T1000 (cell line): ENCODE results near the gene BMP2.

ENCODE experiments used
- DNase-seq: peaks from one replicate; lab custom pipeline; 2025; ENCODE audit warnings: mixed read lengths; lab: John Stamatoyannopoulos, UW

Gene BMP2

GRCh38 chr20:6768228-6769140, 998 bp downstream of the BMP2 start:
- DNase-seq, result no peak

- DNase-seq, result peak; percentile 44
Observed at GRCh38 chr20:6769903-6770785, 2.7 kb downstream of the BMP2 start.

- no peak for DNase-seq
Observed at GRCh38 chr20:6770786-6771100, 3.3 kb downstream of the BMP2 start.

- DNase-seq, result no peak
Observed at GRCh38 chr20:6780433-6781190, 13.1 kb downstream of the BMP2 start.

GRCh38 chr20:6783752-6784151, 16.3 kb downstream of the BMP2 start:
- no peak for DNase-seq

GRCh38 chr20:6784210-6784631, 16.7 kb downstream of the BMP2 start:
- DNase-seq, result no peak

- no peak for DNase-seq
Observed at GRCh38 chr20:6784767-6785166, 17.3 kb downstream of the BMP2 start.

- DNase-seq, result no peak
Observed at GRCh38 chr20:6786548-6786947, 19.1 kb downstream of the BMP2 start.

GRCh38 chr20:6792789-6793188, 25.3 kb downstream of the BMP2 start:
- no peak for DNase-seq

GRCh38 chr20:6802227-6802626, 34.7 kb downstream of the BMP2 start:
- no peak for DNase-seq

GRCh38 chr20:6806275-6806674, 38.8 kb downstream of the BMP2 start:
- DNase-seq, result no peak

- DNase-seq, result no peak
Observed at GRCh38 chr20:6811262-6812035, 44.0 kb downstream of the BMP2 start.

GRCh38 chr20:6812530-6812929, 45.0 kb downstream of the BMP2 start:
- DNase-seq, result no peak

GRCh38 chr20:6814945-6815344, 47.5 kb downstream of the BMP2 start:
- DNase-seq, result no peak

- DNase-seq, result no peak
Observed at GRCh38 chr20:6818033-6818808, 50.7 kb downstream of the BMP2 start.

- DNase-seq, result no peak
Observed at GRCh38 chr20:6819599-6819998, 52.1 kb downstream of the BMP2 start.

GRCh38 chr20:6824401-6824800, 56.9 kb downstream of the BMP2 start:
- no peak for DNase-seq

GRCh38 chr20:6827472-6827871, 60.0 kb downstream of the BMP2 start:
- DNase-seq, result no peak

- peak; percentile 23 for DNase-seq
Observed at GRCh38 chr20:6828794-6829423, 61.4 kb downstream of the BMP2 start.

- DNase-seq, result no peak
Observed at GRCh38 chr20:6829510-6830116, 62.1 kb downstream of the BMP2 start.
